Jurkat, Clone E6-1 (cell line): ENCODE results near the gene CORO2A.
"Not testable (repeated sequence)": the region's sequence is repeated elsewhere in the genome, so short reads cannot be mapped to it uniquely, and the experiment has no call there.

Source experiments
- DNase-seq: peaks from one replicate; pipeline ENCODE4 v3.0.0-alpha.2; 2011; ENCODE audit warnings: low read depth, low spot score
- H3K4me3 ChIP-seq: 2 replicates; pipeline ENCODE4 v1.5.1; 2011; ENCODE audit warnings: mild to moderate bottlenecking, low read length, control low read depth, moderate library complexity

The CORO2A gene

DNA sequence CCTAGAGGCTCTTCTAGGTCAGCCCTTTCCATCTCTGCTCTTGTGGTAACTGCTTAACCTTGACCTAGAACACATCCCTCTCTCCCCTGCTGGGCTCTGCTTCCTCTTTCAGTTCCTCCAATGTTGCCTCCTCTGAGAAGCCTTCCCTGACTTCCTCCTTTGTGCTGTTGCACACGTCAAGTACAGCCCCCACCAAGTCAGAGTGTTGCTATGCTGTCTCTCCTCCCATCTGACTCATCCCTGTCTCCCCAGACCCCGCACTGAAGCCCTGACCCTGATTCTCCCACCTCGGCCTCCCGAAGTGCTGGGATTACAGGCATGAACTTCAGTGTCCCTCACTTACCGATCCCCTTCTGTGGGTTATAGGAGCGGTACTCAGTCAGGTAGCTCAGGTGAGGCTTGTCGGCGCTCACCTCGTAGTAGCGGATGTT is 63.0 kb downstream of the CORO2A start:
- H3K4me3 ChIP-seq, result no peak overlapping the region
- DNase-seq, result no peak

- no peak overlapping the region for H3K4me3 ChIP-seq
- no peak for DNase-seq
Measured at GRCh38 chr9:98128316-98128715, 64.1 kb downstream of the CORO2A start.

DNA sequence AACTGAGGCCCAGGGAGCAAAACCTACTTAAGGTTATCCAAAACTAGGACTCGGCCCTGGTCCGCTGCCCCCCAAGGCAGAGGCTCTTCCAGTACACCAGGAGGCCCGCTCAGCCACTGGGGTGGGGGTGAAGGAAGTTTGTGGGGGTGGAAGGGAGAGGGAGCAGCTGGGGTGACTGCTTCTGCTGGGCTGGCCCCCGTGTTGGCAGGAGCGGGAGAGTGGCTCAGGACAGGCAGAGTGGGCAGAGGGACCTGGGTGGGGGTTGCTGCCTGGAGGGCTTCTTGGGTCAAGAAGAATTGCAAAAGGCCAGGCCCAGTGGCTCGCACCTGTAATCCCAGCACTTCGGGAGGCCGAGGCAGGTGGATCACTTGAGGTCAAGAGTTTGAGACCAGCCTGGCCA is 65.2 kb downstream of the CORO2A start:
- no peak overlapping the region for H3K4me3 ChIP-seq
- no peak for DNase-seq

DNA sequence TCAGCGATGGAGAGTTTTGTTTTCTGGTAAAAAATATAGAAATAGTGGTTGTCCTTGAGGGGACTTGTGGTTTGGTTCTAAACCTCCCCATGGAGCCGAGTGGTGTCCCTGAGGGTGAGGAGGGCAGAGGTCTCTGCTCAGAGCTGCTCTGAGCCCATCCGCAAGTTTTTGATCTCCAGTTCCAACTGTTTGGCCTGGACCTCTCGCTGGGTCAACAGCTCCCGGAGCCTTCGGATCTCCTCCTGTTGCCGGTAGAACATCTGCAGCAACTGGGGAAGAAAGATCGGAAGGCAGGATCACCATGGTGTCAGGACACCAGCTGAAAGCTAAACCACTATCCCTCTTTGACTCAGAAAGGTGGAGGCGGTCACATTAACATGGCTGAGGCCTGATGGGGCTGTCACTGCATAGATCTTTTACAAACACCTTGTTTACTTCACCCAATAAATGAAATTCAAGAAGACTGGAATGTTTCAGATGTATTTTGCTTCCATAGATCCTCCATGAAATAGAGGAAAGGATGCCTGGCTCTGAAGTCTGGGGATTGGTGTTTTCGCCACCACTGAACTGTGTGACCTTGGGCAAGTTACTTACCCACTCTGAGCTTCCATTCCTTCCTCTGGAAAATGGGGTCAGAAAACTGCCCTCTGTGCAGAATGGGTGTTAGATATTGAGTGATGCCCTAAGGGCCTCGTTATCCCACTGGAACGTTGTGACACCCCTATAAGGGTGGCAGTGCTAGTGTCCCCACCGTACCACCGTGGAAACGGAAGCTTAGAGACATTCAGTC is 67.6 kb downstream of the CORO2A start:
- DNase-seq, result no peak

DNA sequence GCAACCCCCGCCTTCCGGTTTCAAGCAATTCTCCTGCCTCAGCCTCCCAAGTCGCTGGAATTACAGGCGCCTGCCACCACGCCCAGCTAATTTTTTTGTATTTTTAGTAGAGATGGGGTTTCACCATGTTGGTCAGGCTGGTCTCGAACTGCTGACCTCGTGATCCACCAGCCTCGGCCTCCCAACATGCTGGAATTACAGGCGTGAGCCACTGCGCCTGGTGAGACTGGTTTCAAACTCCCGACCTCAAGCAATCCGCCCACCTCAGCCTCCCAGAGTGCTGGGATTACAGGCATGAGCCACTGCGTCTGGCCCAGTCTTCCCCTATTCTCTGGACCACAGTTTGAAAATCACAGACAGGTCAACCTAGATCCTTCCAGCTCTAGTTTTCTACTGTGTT is 68.3 kb downstream of the CORO2A start:
- DNase-seq, H3K4me3 ChIP-seq: not testable (repeated sequence)

More for the DNA sequence above, 67.6 kb downstream of the CORO2A start:
- no peak overlapping the region for H3K4me3 ChIP-seq

GRCh38 chr9:98121058-98121457 is 71.4 kb downstream of the CORO2A start:
- no peak overlapping the region for H3K4me3 ChIP-seq
- no peak for DNase-seq

DNA sequence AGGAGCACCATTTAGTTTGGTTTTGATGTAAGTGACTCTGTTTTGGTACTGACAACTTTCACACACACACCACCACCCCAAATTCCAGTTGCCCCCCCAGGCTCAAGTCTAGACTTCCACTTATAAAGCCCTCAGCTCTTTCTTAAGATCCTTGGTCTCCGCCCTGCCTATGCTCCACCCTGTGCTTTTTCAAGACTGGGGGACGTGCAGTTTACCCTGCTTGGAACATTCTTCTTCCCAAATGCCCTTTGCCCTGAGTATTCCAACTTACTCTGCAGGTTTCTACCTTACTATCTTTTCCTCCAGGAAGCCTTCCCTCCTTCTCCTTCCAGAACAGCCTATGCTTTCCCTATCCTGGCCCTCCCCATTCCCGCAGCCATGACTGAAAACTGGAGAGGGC is 72.0 kb downstream of the CORO2A start:
- no peak overlapping the region for H3K4me3 ChIP-seq
- DNase-seq, result no peak

- DNase-seq, result no peak
- peak within 1 kb of the TSS; percentile 82 for H3K4me3 ChIP-seq
Measured at GRCh38 chr9:98118640-98119601, 73.5 kb downstream of the CORO2A start, which contains the start of gene TRIM14. Gene TRIM14 (minus strand): TSS chr9:98119222. CDS start chr9:98119188, 34 bp downstream.

DNA sequence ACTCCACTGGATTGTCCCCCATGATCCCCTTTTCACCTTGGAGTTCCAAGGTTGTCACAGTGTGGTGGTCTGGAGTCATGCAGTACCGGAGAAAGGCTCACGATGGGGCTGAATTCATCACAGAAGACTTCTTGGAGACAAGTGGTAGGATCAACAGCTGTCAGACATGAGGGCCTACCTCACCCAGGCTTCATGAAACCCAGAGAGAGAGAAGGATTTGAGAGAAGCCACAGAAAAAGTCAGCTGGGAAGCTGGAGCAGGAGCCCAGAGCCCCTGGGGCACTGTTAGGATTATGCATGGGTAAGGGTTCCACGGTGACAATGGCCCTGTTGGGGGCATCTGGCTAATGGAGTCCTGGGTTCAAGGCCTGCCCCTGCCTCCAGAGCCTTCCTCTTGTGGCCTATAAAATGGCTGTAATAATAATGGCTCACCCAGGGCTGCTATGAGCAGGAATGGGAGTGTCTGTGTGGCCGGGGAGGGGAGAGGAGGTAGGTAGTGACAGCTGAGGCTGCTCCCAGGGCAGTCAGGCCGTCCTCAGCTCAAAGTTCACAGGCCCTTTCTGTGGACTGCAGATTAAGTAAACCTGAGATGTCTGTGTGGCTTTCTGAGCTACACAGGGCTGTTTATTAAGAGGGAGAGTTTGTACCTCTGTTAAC is 74.3 kb downstream of the CORO2A start:
- H3K4me3 ChIP-seq, result peak overlapping the region; percentile 82
- DNase-seq, result peak; percentile 68

GRCh38 chr9:98117097-98117496 is 75.3 kb downstream of the CORO2A start:
- not testable (repeated sequence) for DNase-seq, H3K4me3 ChIP-seq

DNA sequence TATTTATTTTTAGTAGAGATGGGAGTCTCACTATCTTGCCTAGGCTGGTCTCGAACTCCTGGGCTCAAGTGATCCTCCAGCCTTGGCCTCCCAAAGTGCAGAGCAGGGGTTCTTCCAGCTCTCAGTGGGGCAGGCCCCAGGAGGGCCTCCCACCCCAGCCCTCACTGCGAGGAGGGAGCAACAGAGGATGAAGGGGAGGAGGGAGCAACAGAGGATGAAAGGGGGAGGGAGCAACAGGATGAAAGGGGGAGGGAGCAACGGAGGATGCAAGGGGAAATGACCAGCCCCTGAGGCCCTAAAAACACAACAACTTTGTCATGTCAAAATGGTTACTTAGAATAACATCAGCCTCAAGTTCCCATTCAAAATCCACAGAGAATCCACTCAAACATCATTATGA is 83.4 kb downstream of the CORO2A start:
- H3K4me3 ChIP-seq, result no peak overlapping the region
- no peak for DNase-seq

DNA sequence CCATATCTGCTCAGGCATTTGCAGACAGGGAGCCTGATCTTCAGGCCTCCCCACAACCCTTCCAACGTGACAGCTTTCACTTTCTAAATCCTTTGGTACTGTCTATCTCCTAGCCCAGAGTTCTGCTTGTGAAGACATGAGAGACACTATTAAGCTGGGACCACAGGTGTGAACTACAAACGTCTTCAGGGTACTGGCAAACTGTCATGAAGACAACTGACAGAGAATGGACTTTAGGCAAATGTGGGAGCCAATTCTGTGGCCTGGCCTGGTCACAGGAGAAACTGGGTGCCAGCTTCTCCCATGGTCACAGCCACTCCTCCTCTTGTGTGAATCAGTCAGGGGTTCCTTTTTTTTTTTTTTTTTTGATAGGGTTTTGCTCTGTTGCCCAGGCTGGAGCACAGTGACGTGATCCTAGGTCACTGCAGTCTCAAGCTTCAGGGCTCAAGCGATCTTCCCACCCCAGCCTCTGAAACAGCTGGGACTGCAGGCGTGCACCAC is 83.9 kb downstream of the CORO2A start:
- H3K4me3 ChIP-seq, result 0 out of 2 replicates have a peak overlapping the region, but pooled peaks have one; percentile 18
- DNase-seq, result peak; percentile 86

GRCh38 chr9:98107926-98108325 is 84.5 kb downstream of the CORO2A start:
- H3K4me3 ChIP-seq, result peak overlapping the region; percentile 18; the same call in 1 of the 2 replicates
- no peak for DNase-seq

DNA sequence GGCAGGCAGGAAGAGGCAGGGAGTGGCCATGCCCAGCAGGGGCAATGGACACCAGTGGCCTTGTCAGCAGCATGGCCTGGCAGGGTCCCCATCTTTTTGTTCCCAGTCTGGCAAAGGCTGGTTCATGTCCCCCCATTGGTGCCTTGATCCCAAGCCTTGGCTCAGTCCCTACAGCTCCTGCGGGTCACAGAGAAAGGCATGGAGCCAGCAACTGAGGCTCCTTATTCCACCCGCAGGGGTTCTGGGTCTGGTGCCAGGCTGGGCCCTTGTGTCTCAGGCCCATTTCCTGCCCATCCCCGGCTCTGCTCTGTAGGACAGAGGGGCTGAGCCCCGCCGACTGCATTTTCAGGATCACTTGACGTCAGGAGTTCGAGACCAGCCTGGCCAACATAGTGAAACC is 87.4 kb downstream of the CORO2A start:
- no peak for DNase-seq
- H3K4me3 ChIP-seq, result no peak overlapping the region

DNA sequence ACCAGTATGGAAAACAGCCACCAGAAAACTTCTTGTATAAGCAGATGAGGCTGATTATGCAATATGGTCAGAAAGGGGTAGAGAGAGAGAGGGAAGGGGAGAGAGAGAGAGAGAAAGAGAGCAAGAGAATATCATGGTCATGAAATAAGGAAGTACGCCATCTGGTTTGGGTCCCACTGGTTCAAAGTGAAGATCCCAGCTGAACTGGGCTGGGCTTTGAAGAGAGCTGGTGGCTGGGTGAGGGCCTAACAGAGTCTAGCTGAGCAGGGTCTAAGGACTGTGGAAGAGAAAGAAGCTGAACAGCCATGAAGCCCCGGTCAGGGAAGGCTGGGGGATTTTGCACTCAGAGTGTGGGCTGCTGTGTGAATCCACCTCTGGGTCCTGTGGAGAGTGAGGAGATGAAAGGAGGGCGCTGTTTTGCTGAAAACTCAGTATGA is 88.0 kb downstream of the CORO2A start:
- DNase-seq, result no peak
- H3K4me3 ChIP-seq, result no peak overlapping the region

- peak; percentile 100 for DNase-seq
- peak overlapping the region; percentile 29 for H3K4me3 ChIP-seq
Measured at GRCh38 chr9:98101868-98102273, 90.6 kb downstream of the CORO2A start.

- peak overlapping the region; percentile 11 for H3K4me3 ChIP-seq
- DNase-seq, result no peak
Measured at GRCh38 chr9:98101416-98101815, 91.0 kb downstream of the CORO2A start.

- no peak for DNase-seq
- H3K4me3 ChIP-seq, result no peak overlapping the region
Measured at GRCh38 chr9:98100456-98100855, 92.0 kb downstream of the CORO2A start.

DNA sequence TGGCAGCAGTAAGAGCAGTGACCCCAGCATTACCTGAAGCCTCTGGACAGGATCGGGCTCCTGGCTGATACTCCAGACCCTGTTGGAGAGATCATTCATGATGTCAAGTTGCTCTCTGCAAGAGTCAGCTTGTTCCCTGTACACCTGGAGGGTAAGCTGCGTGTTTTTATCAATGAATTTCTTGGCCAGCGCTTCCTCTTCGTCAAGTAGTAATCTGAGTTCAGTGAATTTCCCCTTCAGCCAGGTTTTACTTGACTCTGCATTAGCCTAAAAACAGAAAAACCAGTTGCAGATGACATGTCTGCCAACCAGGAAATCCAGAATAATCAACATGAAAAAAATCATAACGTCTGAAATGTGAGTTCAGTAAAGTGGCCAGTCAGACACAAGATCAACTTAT is 92.5 kb downstream of the CORO2A start:
- no peak overlapping the region for H3K4me3 ChIP-seq
- DNase-seq, result no peak
